Measurements from ENCODE around the gene PIP5K1B.

GRCh38 chr9:68744426-68744825 is 39.4 kb downstream of the PIP5K1B start:
- TF ChIP-seq CTCF (optimal IDR thresholded peaks at IDR 0.05 in 1 of 3, IDR thresholded peaks at IDR 0.05 in 1 of 3, conservative IDR thresholded peaks at IDR 0.05 in 1 of 3; ENCODE audit: extremely low read depth in 1 of 3, insufficient read depth in 2 of 3, low read length in 3 of 3), result no peak
- no peak for TF ChIP-seq EZH2 (IDR thresholded peaks at IDR 0.05; ENCODE audit: low read length)
